H9 (cell line): ENCODE results near the gene NBR1. TPM values are rescaled to one million over a fixed set of nuclear protein-coding genes. Genes with fewer than 3 reads are reported as not detected.
A peak's percentile ranks its signal among the peaks of the same experiment; 100 is the strongest.

Experiments used
- DNase-seq: peaks from one replicate; pipeline ENCODE4 v3.0.0-alpha.2; 2017
- H2AFZ ChIP-seq: one replicate; pipeline ENCODE4 v1.6.1; 2013; ENCODE audit warnings: mild to moderate bottlenecking, low read length, control low read depth, moderate library complexity
- H2AK5ac ChIP-seq: 2 replicates; pipeline ENCODE4 v1.6.1; 2013; ENCODE audit warnings: low read length, control low read depth, mixed read lengths; ENCODE audit not compliant: insufficient read length
- H2BK120ac ChIP-seq: one replicate; pipeline ENCODE4 v1.6.1; 2013; ENCODE audit warnings: low read depth, mild to moderate bottlenecking, low read length, control low read depth, inconsistent platforms; ENCODE audit not compliant: poor library complexity, severe bottlenecking
- H2BK12ac ChIP-seq: 2 replicates; pipeline ENCODE4 v1.6.1; 2013; ENCODE audit warnings: low read length, control low read depth, mixed read lengths, low read depth; ENCODE audit not compliant: insufficient read length
- H2BK15ac ChIP-seq: 2 replicates; pipeline ENCODE4 v1.6.1; 2013; ENCODE audit warnings: low read depth, low read length, control low read depth
- H2BK20ac ChIP-seq: one replicate; pipeline ENCODE4 v1.6.1; 2013; ENCODE audit warnings: low read depth, mild to moderate bottlenecking, low read length, control low read depth, inconsistent platforms; ENCODE audit not compliant: poor library complexity, severe bottlenecking
- H2BK5ac ChIP-seq: 2 replicates; pipeline ENCODE4 v1.6.1; 2013; ENCODE audit warnings: low read length, control low read depth, mixed read lengths; ENCODE audit not compliant: insufficient read length
- H3K14ac ChIP-seq: 2 replicates; pipeline ENCODE4 v1.6.1; 2013; ENCODE audit warnings: low read length, control low read depth; ENCODE audit not compliant: insufficient read depth
- H3K18ac ChIP-seq: 2 replicates; pipeline ENCODE4 v1.6.1; 2013; ENCODE audit warnings: low read depth, mild to moderate bottlenecking, mixed read lengths, low read length, control low read depth; ENCODE audit not compliant: insufficient read length
- H3K23ac ChIP-seq: 2 replicates; pipeline ENCODE4 v1.6.1; 2013; ENCODE audit warnings: low read length, control low read depth, mixed read lengths, low read depth; ENCODE audit not compliant: insufficient read length
- H3K23me2 ChIP-seq: 2 replicates; pipeline ENCODE4 v1.6.1; 2013; ENCODE audit warnings: low read depth, mild to moderate bottlenecking, mixed read lengths, low read length, control low read depth; ENCODE audit not compliant: insufficient read length, poor library complexity, severe bottlenecking
- H3K27ac ChIP-seq: 2 replicates; pipeline ENCODE4 v1.5.1; 2013; ENCODE audit warnings: low read length, control low read depth, mixed read lengths, low read depth; ENCODE audit not compliant: insufficient read length
- H3K27me3 ChIP-seq: 2 replicates; pipeline ENCODE4 v1.6.1; 2013; ENCODE audit warnings: low read length, control low read depth, inconsistent platforms; ENCODE audit not compliant: insufficient read depth
- H3K4ac ChIP-seq: 2 replicates; pipeline ENCODE4 v1.6.1; 2013; ENCODE audit warnings: low read depth, mild to moderate bottlenecking, control low read depth, inconsistent platforms, low read length, moderate library complexity
- H3K4me1 ChIP-seq: 2 replicates; pipeline ENCODE4 v1.6.1; 2013; ENCODE audit warnings: low read length, control low read depth, inconsistent platforms; ENCODE audit not compliant: insufficient read depth
- H3K4me2 ChIP-seq: 2 replicates; pipeline ENCODE4 v1.6.1; 2013; ENCODE audit warnings: low read length, control low read depth, mixed read lengths; ENCODE audit not compliant: insufficient read length, insufficient read depth
- H3K56ac ChIP-seq: 2 replicates; pipeline ENCODE4 v1.6.1; 2013; ENCODE audit warnings: low read depth, mild to moderate bottlenecking, mixed read lengths, low read length, control low read depth; ENCODE audit not compliant: insufficient read length
- H3K79me1 ChIP-seq: 2 replicates; pipeline ENCODE4 v1.6.1; 2013; ENCODE audit warnings: low read depth, mild to moderate bottlenecking, moderate library complexity, low read length, control low read depth, inconsistent platforms; ENCODE audit not compliant: insufficient read depth, poor library complexity, severe bottlenecking
- H3K79me2 ChIP-seq: 2 replicates; pipeline ENCODE4 v1.6.1; 2013; ENCODE audit warnings: low read length, control low read depth, inconsistent platforms; ENCODE audit not compliant: insufficient read depth
- H3K9ac ChIP-seq: 2 replicates; pipeline ENCODE4 v1.6.1; 2013; ENCODE audit warnings: low read length, control low read depth, mixed read lengths; ENCODE audit not compliant: insufficient read length; ENCODE audit errors: extremely low read depth
- H3K9me3 ChIP-seq: one replicate; pipeline ENCODE4 v1.6.1; 2013; ENCODE audit warnings: low read depth, low read length, inconsistent platforms; ENCODE audit not compliant: control insufficient read depth
- H3T11ph ChIP-seq: one replicate; pipeline ENCODE4 v1.6.1; 2013; ENCODE audit warnings: mild to moderate bottlenecking, low read length, control low read depth, inconsistent platforms
- H4K20me1 ChIP-seq: one replicate; pipeline ENCODE4 v1.6.1; 2013; ENCODE audit not compliant: control insufficient read depth, insufficient read length, insufficient read depth
- H4K5ac ChIP-seq: 2 replicates; pipeline ENCODE4 v1.6.1; 2013; ENCODE audit warnings: low read depth, mild to moderate bottlenecking, mixed read lengths, low read length, control low read depth; ENCODE audit not compliant: insufficient read length
- H4K8ac ChIP-seq: replicated peaks from 2 replicates; pipeline ENCODE4 v1.6.1; 2013; ENCODE audit warnings: low read length, control low read depth, mixed read lengths, low read depth; ENCODE audit not compliant: insufficient read length
- H4K91ac ChIP-seq: 2 replicates; pipeline ENCODE4 v1.6.1; 2013; ENCODE audit warnings: low read depth, mild to moderate bottlenecking, moderate library complexity, mixed read lengths, low read length, control low read depth; ENCODE audit not compliant: insufficient read length
- H3K27ac Mint-ChIP-seq, 3 experiments: 2 replicates in 2 of 3; 3 replicates in 1 of 3; pipeline ENCODE4 v1.8.0; 2020 to 2021; ENCODE audit warnings: mixed read lengths in 3 of 3, mild to moderate bottlenecking in 1 of 3, moderate library complexity in 1 of 3
- H3K27me3 Mint-ChIP-seq: 2 replicates; pipeline ENCODE4 v1.8.0; 2021; ENCODE audit warnings: low read depth, mild to moderate bottlenecking, moderate library complexity, mixed read lengths
- H3K36me3 Mint-ChIP-seq, 3 experiments: 2 replicates in 2 of 3; 3 replicates in 1 of 3; pipeline ENCODE4 v1.8.0; 2020 to 2021; ENCODE audit warnings: low read depth in 3 of 3, mixed read lengths in 3 of 3; ENCODE audit not compliant: insufficient read depth in 1 of 3
- H3K4me1 Mint-ChIP-seq, 2 experiments: 2 replicates each; pipeline ENCODE4 v1.8.0; 2020; ENCODE audit warnings: mixed read lengths in 2 of 2
- H3K4me3 Mint-ChIP-seq, 2 experiments: 2 replicates in 1 of 2; 3 replicates in 1 of 2; pipeline ENCODE4 v1.8.0; 2020 to 2021; ENCODE audit warnings: mild to moderate bottlenecking in 2 of 2, mixed read lengths in 2 of 2, moderate library complexity in 1 of 2
- H3K9me3 Mint-ChIP-seq, 2 experiments: 2 replicates in 1 of 2; 3 replicates in 1 of 2; pipeline ENCODE4 v1.8.0; 2020; ENCODE audit warnings: mild to moderate bottlenecking in 2 of 2, mixed read lengths in 2 of 2, moderate library complexity in 1 of 2
- CTCF ChIP-seq: fragments of 200-600 bp; sonication (generic); conservative IDR thresholded peaks from 3 replicates; pipeline ENCODE4 v1.8.0; 2021; ENCODE audit warnings: antibody characterized with exemption, mild to moderate bottlenecking
- whole genome bisulfite sequencing: extraction: QIAGEN DNeasy Blood & Tissue Kit; methylation state at CpG from one replicate; pipeline ENCODE4 v1.1.7; 2013; ENCODE audit warnings: missing lambda C conversion rate, low lambda C conversion rate, mixed read lengths; ENCODE audit not compliant: insufficient read length; ENCODE audit errors: extremely low coverage; 5-methylcytosine and 5-hydroxymethylcytosine counted together
- total RNA-seq: library from RNA; stranded (reverse); gene quantifications from 2 replicates; pipeline ENCODE4 v1.2.1, GENCODE V29; 2021

NBR1 gene
- total RNA-seq, 1 experiment from 2014 or later = 34.2 TPM

GRCh38 chr17:43146649-43147048 is 24.4 kb upstream of the NBR1 start:
- Histone ChIP-seq H3K23ac (no peak overlapping the region), H2BK120ac (no peak overlapping the region), H3K4me1 (no peaks in the 10 kb centered on the region), H4K5ac (no peak overlapping the region), H3K4me2 (no peak overlapping the region), H3K27me3 (no peaks in the 10 kb centered on the region), H3K9me3 (no peaks in the 10 kb centered on the region), H3T11ph (no peak overlapping the region), H4K91ac (no peak overlapping the region), H2BK5ac (no peak overlapping the region), H3K14ac (no peak overlapping the region), H3K79me2 (no peaks in the 10 kb centered on the region), H4K8ac (no peak overlapping the region), H2AFZ (no peak overlapping the region), H3K9ac (no peak overlapping the region), H3K79me1 (no peaks in the 10 kb centered on the region), H3K56ac (no peak overlapping the region), H3K18ac (no peak overlapping the region), H4K20me1 (no peaks in the 10 kb centered on the region), H3K27ac (no peak overlapping the region), H3K23me2 (no peaks in the 10 kb centered on the region), H2BK15ac (no peak overlapping the region), H2BK12ac (no peak overlapping the region), H2BK20ac (no peak overlapping the region), H2AK5ac (no peak overlapping the region), H3K4ac (no peak overlapping the region)
- WGBS = no CpG with 5 or more reads among the region's 4 CpGs
- peak overlapping the region; percentile 86 to 95 (median 92); a peak in 6 of 7 replicates for H3K27ac Mint-ChIP-seq
- no peaks in the 10 kb centered on the region for H3K9me3 Mint-ChIP-seq
- DNase-seq = peak; percentile 65
- peaks cover 0 to 10% (median 5%) of the 10 kb centered on the region in 3 experiments; a peak in 4 of 7 replicates for H3K36me3 Mint-ChIP-seq
- peaks cover 21% of the 10 kb centered on the region in 2 experiments for H3K4me1 Mint-ChIP-seq
- H3K27me3 Mint-ChIP-seq = no peaks in the 10 kb centered on the region
- TF ChIP-seq CTCF = no peak
- H3K4me3 Mint-ChIP-seq = peak overlapping the region in 1 of 2 experiments; percentile 42; a peak in 2 of 5 replicates
